ENCODE results near the gene SEC16A.

DNA sequence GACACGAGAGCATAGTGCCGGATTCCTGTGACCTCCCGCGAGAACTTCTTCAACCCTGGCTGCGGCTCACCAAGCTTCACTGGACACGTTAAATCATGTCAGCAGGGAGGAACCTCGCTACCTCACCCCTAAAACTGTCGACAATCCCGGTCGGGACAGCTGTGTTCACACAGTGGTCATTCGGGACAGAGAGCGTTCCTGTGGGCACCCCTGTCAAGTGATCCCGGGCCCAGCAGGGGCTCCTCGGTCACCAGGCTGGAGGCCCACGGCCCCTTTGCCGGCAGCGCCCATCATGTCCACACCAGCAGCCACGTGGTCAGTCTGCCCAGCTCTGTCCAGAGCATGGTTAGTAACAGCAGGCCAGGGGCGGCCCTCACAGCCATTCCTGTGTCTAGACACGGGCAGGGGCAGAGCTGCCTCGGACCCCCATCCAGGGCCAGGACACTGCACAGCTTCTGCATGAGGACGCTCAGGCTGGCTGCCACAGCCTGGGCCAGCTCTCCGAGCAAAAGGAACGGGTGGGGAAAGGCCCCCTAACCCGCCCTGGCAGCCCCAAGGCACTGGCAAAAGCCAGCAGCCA is 46.7 kb downstream of the SEC16A start:
- TF ChIP-seq, protein P1, sequence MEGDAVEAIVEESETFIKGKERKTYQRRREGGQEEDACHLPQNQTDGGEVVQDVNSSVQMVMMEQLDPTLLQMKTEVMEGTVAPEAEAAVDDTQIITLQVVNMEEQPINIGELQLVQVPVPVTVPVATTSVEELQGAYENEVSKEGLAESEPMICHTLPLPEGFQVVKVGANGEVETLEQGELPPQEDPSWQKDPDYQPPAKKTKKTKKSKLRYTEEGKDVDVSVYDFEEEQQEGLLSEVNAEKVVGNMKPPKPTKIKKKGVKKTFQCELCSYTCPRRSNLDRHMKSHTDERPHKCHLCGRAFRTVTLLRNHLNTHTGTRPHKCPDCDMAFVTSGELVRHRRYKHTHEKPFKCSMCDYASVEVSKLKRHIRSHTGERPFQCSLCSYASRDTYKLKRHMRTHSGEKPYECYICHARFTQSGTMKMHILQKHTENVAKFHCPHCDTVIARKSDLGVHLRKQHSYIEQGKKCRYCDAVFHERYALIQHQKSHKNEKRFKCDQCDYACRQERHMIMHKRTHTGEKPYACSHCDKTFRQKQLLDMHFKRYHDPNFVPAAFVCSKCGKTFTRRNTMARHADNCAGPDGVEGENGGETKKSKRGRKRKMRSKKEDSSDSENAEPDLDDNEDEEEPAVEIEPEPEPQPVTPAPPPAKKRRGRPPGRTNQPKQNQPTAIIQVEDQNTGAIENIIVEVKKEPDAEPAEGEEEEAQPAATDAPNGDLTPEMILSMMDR (IDR thresholded peaks at IDR 0.05): no peak
- TF ChIP-seq POLR2A (IDR thresholded peaks at IDR 0.05): no peak

All from thyroid gland (tissue), 4 donors.